Measurements from ENCODE around the gene GPR173. TPM values are rescaled to one million over a fixed set of nuclear protein-coding genes. Genes with fewer than 3 reads are reported as not detected.

The GPR173 gene
- total and polyA plus RNA-seq, 2 of the 8 experiments (the other 6 are each of a cell fraction or from before 2014, with no cell fraction given): 7.0 to 11.3 TPM

GRCh38 chrX:53116101-53116500 lies 67.5 kb downstream of the GPR173 start:
- Histone ChIP-seq H3K4me3 (ENCODE audit: extremely low read depth in 1 of 4, insufficient read depth in 2 of 4, low read depth in 3 of 4, low read length in 4 of 4) (no peak overlapping the region), H4K91ac (replicated peaks; ENCODE audit: insufficient read length, low read length) (no peak overlapping the region), H3K56ac (replicated peaks; ENCODE audit: insufficient read length, low read depth, low read length) (no peak overlapping the region), H3K27ac (ENCODE audit: low read depth, low read length) (no peak overlapping the region), H2BK120ac (replicated peaks; ENCODE audit: low read depth, low read length) (no peak overlapping the region), H4K5ac (ENCODE audit: insufficient read length, low read depth, low read length) (no peak overlapping the region), H3K4me1 (replicated peaks in 1 of 4; ENCODE audit: control insufficient read depth in 3 of 4, insufficient read depth in 4 of 4, low read length in 3 of 4) (0 out of 7 replicates have a peak, but pooled peaks cover 0 to 2% (median 0%) of the 10 kb centered on the region in 4 experiments), H3K14ac (ENCODE audit: insufficient read length) (no peak overlapping the region), H3K23ac (ENCODE audit: insufficient read length) (no peak overlapping the region), H3K79me2 (ENCODE audit: control insufficient read depth in 1 of 2, insufficient read depth in 2 of 2, low read length in 2 of 2) (no peaks in the 10 kb centered on the region), H3K4ac (replicated peaks; ENCODE audit: insufficient read length, low read depth, low read length) (no peak overlapping the region), H3K9ac (replicated peaks in 1 of 4; ENCODE audit: extremely low read depth in 1 of 4, low read depth in 3 of 4, low read length in 3 of 4) (no peak overlapping the region), H4K8ac (ENCODE audit: extremely low read depth, insufficient read depth, low read length) (no peak overlapping the region), H2BK15ac (ENCODE audit: low read length) (no peak overlapping the region), H4K20me1 (replicated peaks in 1 of 2; ENCODE audit: control insufficient read depth in 1 of 2, insufficient read depth in 2 of 2, low read length in 2 of 2) (no peaks in the 10 kb centered on the region), H3K79me1 (ENCODE audit: low read depth, low read length) (no peaks in the 10 kb centered on the region; the same call in 1 of the 2 replicates), H2AFZ (ENCODE audit: low read length) (no peak overlapping the region), H2BK20ac (ENCODE audit: low read length) (no peak overlapping the region), H3K27me3 (replicated peaks in 1 of 4; ENCODE audit: control insufficient read depth in 3 of 4, extremely low read depth in 1 of 4, insufficient read depth in 3 of 4, low read length in 3 of 4) (no peaks in the 10 kb centered on the region), H2BK5ac (ENCODE audit: low read depth, low read length) (no peak overlapping the region), H3K36me3 (ENCODE audit: control insufficient read depth in 2 of 4, insufficient read depth in 4 of 4, low read length in 3 of 4) (no peaks in the 10 kb centered on the region), H3K9me3 (ENCODE audit: insufficient read depth in 2 of 2, low read depth in 1 of 2, low read length in 1 of 2) (no peaks in the 10 kb centered on the region), H3K4me2 (ENCODE audit: insufficient read depth in 1 of 2, low read depth in 2 of 2, low read length in 2 of 2) (no peak overlapping the region), H3K23me2 (ENCODE audit: low read depth, low read length) (no peaks in the 10 kb centered on the region), H2BK12ac (ENCODE audit: low read depth, low read length) (no peak overlapping the region), H3K18ac (ENCODE audit: extremely low read depth, low read length) (no peak overlapping the region), H2AK5ac (ENCODE audit: low read depth, low read length) (no peak overlapping the region)
- DNase-seq (ENCODE audit: low read depth in 1 of 2, low spot score in 2 of 2) (no peak), FAIRE-seq (peak; percentile 36)
- TF ChIP-seq RFX5 (IDR thresholded peaks at IDR 0.05; ENCODE audit: borderline replicate concordance, low read depth, low read length) (no peak), RBBP5 (IDR thresholded peaks at IDR 0.05; ENCODE audit: borderline replicate concordance, low read depth, low read length) (no peak), CHD1 (IDR thresholded peaks at IDR 0.05; ENCODE audit: low read depth, low read length) (no peak), MAX (IDR thresholded peaks at IDR 0.05) (no peak), SIX5 (IDR thresholded peaks at IDR 0.05; ENCODE audit: low read depth, low read length) (no peak), TBP (IDR thresholded peaks at IDR 0.05; ENCODE audit: low read depth, low read length) (no peak), SP2 (IDR thresholded peaks at IDR 0.05; ENCODE audit: low read length) (no peak), SP1 (IDR thresholded peaks at IDR 0.05; ENCODE audit: low read depth, low read length) (no peak), ZNF274 (IDR thresholded peaks at IDR 0.05; ENCODE audit: borderline replicate concordance, extremely low read depth, low read length) (no peak), USF2 (IDR thresholded peaks at IDR 0.05; ENCODE audit: low read length) (no peak), TEAD4 (IDR thresholded peaks at IDR 0.05; ENCODE audit: low read depth, low read length) (no peak), TAF1 (IDR thresholded peaks at IDR 0.05; ENCODE audit: low read depth, low read length) (no peak)
- CTCF ChIA-PET (ENCODE audit: partially characterized antibody): no interaction called here
- POLR2A ChIA-PET (ENCODE audit: partially characterized antibody): no interaction called here
- WGBS, 2 experiments (ENCODE audit: extremely low coverage in 1 of 2, insufficient coverage in 1 of 2, insufficient read length in 1 of 2, insufficient replicate concordance in 2 of 2, low coverage in 1 of 2, low lambda C conversion rate in 2 of 2, missing lambda C conversion rate in 1 of 2): 100% methylated on average over 1 of the region's 3 CpGs; no CpG with 5 or more reads in 1 of the 2 experiments
